HG03135 (cell line): Measurements from ENCODE around the gene CHL1.

Source experiments
- ATAC-seq: cut with Tn5 transposase; IDR thresholded peaks from one replicate; pipeline ENCODE4 v1.9.1; 2021; ENCODE audit warnings: mild to moderate bottlenecking, moderate library complexity; ENCODE audit not compliant: unreplicated experiment

CHL1 gene

DNA sequence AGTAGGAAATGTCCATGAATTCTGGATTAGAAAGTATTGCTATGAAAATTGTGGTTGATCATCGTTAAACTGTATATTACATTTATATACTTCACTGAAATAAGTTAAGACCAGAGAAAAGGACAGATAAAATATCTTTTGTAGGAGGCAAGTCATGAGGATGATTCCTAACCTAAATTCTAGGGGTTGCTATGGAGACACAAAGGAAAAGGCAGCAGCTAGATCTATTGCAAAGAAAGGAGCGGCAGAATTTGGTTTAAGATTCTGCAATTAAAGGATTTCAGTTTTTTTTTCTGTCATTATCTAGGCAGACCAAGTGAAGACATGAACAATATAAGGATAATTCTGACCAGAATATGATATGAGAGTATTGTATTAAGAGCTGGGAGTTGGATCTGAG is 136.1 kb downstream of the CHL1 start:
- no peak for ATAC-seq

DNA sequence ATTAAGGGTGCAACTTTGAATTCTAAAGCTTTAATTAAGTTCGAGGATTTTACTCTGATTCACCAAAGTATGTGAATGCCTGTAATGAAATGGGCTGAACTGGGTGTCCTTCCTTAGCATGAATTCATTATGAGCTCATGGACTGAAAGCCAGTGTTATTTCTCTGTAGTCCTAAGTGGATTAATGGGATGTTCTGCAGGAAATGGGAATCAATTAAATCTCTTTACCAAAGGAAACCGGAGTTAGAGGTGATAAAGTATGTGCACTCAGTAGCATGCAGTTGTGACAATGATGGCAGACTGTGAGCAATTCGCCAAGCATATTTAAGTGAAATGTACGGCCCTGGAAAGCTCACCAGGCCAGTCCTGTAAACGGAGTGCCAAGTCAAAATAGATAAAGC is 138.7 kb downstream of the CHL1 start:
- ATAC-seq, result no peak

DNA sequence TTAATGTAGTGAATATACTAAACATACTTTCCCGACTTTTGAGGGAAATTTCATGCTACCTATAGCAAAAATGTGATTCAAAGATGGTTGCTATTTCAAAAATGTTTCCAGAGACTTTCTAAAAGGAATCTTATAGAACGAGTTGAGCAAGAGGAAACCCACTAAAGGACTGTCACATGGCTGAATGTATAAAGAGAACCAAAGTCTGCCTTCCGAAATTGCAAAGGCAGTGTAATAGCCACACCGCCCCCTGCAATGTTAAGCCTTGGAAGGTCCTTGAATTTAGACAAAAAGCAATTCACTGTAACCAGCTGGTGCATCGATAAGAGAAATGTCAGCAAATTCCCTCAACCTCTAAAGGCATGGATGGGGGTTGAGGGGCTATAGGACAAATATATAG is 142.8 kb downstream of the CHL1 start:
- ATAC-seq, result no peak

- no peak for ATAC-seq
Observed at GRCh38 chr3:341998-342397, 145.4 kb downstream of the CHL1 start.

DNA sequence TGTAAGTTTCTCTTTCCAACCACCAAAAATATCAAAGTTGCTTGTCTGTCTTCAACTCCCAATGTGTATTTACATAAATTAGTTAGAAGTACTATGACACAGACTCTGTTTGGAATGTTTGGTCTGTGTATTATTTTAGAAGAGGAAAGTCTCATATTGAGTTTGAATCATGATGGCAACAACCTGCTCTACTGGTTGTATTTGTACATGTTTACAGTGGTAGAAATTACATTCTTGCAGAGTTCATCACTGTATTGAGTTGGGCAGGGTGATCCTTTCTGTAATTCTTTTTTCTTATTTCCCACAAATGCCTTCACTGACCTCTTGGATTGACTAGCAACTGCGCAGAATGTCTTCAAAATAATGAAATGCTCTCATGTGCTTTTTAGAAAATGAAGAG is 149.6 kb downstream of the CHL1 start:
- ATAC-seq, result no peak

- ATAC-seq, result no peak
Observed at GRCh38 chr3:347581-347980, 151.0 kb downstream of the CHL1 start.

DNA sequence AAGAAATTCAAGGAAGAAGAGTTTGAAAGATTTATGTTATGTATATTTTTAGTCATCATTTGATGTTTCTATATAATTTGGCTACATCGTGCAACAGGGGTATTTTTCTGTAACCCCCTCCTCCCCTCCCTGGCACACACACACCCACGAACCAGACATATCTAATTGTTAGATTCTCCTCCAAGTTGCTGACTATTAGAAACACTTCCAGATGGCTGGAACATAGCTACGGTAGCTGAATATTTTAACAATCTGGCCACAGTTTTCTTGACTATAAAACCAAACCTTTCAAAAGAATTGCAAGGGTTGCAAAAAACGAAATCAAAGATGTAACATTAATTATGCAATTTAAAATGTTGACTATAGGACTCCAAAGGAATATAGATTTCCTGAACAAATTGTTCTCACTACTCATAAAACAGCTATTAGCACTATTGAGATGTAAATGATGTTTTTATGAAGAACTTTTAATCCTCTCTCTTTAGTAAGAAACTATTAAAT is 154.4 kb downstream of the CHL1 start:
- ATAC-seq, result no peak

DNA sequence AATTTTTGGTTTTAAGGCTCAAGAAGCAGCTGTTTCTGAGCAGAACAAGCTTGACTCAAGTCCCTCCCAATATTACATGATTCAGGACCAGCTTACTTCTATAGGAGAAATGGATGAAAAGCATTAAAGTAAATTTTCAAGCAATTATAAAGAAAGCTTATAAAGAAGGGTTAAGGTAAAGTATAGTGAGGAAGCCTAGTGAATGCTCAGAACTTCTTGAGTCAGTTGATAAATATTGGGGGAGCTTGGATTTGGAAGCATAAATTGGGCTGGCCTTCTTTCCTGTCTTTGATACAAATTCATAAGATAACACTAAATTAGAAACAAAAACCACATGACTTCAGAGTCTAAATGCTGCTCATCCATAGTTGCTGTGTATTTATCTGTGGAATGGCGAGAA is 156.0 kb downstream of the CHL1 start:
- ATAC-seq, result no peak

GRCh38 chr3:353191-353739 is 156.7 kb downstream of the CHL1 start:
- no peak for ATAC-seq

DNA sequence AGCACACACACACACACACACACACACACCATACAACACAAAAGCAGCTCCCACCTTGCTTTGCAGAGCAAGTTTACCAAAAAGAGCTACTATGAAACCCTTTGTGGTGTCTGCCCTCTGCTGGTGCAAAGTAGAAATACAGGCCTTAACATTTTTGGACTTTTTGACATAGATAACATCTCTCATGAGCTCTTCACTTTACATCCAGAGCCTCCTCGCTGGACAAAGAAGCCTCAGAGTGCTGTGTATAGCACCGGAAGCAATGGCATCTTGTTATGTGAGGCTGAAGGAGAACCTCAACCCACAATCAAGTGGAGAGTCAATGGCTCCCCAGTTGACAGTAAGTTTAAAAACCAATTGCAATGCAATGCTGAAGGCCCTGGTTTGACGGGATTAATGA is 157.9 kb downstream of the CHL1 start:
- peak; percentile 57 for ATAC-seq

DNA sequence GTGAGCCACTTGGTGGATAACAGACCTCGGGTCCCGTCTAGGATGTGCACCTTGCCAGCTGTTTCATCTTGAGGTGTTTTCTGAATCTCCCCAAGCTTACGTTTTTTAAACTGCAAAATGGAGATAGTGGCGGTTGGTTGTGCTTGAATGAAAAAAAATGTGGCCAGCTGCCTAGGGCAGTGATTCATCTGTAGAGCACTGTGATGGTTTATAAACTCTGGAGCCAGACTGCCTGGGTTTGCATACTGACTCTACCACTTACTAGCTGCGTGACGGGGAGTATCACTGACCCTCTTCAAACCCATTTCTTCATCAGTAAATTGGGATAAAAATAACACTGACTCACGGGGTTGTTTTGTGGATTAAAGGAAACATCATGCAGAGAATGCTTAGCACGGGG is 159.1 kb downstream of the CHL1 start:
- ATAC-seq, result peak; percentile 34

DNA sequence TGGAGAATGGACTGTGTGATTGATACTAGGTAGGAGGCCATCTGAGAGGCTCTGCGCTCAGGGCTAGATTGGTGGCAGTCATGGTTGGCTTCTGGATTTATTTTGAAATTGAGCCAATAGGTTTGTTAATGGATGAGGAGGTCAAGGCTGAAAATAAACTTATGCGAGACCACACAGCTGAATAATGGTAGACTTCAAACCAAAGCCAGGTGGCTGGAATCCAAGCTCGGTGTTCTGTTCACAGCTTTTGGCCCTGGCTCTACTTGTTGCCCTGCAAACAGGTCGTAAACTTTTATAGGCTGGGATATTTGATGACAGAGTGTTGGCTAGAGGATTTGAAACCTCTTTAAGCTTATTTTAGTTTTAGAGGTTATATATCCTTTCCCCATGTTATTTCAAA is 160.4 kb downstream of the CHL1 start:
- no peak for ATAC-seq

GRCh38 chr3:359672-360071 is 163.1 kb downstream of the CHL1 start:
- peak; percentile 72 for ATAC-seq

- no peak for ATAC-seq
Observed at GRCh38 chr3:362681-363338, 166.2 kb downstream of the CHL1 start.

GRCh38 chr3:364287-364686 is 167.7 kb downstream of the CHL1 start:
- ATAC-seq, result no peak

DNA sequence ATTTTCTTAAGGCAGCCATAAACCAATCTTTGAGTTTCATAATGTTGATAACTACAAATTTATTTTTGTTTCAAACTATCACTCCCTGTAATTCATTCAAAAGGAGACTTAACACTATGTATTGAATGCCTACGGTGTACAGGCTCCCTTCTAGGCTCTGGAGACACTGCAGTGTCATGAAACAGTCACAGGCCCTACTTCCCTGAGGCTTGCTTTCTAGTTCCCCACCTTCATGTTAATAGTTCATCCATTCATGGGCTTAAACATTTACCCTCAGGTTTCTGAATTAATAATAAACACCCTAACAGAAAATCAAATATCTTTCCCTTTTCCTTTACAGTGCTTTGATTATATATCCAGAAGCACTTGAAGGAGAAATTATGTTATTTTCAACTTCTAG is 168.7 kb downstream of the CHL1 start:
- peak; percentile 70 for ATAC-seq

- ATAC-seq, result peak; percentile 77
Observed at GRCh38 chr3:366253-366652, 169.7 kb downstream of the CHL1 start.

DNA sequence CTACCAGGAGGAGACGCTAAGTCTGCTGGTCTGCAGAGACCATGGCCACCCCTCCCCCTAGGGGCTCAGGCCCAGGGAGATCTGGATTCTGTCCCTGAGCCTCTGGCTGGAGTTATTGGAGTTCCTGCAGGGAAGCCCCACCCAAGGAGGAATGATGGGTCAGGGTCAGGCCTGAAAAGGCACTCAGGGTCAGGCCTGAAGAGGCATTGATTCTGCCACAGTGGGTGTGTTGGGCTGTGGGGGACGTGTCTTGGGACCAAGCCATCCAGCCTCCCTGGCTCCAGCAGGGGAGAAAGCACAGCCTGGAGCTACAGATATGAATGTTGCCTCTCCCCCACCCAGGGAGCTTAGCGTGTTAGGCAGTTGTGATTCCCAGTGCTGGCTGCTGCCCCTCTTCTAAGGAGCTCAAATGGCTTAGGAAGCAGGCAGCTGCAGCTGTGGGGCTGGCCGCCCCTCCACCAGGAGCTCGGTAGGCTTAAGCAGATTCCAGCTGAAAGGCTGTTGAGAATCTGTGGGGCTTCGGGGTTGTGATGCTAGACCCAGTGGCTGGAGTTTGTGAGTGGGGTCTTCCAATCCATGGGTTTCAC is 176.7 kb downstream of the CHL1 start:
- ATAC-seq, result no peak

DNA sequence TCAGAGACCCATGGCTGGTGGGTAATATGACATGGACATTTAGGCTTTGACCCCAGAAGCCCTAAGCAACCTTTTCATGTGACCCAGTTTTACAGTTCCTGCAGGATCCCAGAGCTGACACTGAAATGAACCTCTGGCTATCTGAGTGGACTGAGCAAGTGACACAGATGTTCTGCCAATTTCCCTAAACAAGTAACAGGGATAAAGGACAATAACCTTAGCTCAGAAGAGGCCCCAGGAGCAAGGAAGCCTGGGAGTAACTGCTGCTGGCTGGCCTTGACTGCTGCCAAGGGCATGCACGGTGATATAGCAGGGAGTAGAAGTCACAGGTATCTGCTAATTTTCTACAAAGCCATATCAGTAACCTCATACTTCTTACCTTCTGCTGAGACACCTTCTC is 177.9 kb downstream of the CHL1 start:
- no peak for ATAC-seq

DNA sequence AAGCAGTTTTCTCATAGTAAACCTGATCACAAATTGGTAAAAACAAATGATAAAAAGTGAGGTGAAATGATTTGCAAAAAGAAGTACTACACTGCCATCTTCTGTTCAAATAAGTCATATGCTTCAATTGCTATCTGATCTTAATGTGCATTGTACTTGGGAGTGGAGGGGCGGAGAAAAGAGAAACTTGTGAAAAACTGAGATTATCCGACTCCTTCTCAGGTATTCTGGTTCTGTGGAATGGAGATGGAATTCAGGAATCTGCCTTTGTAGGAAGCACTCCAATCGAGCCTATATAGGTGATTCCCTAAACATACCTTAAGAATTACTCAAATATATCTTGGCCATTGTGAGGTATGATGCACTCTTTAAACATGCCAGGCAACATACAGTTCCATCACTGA is 180.6 kb downstream of the CHL1 start:
- ATAC-seq, result peak; percentile 53

GRCh38 chr3:380801-381200 is 184.2 kb downstream of the CHL1 start:
- no peak for ATAC-seq

- no peak for ATAC-seq
Observed at GRCh38 chr3:385151-385550, 188.6 kb downstream of the CHL1 start.

GRCh38 chr3:394775-395174 is 198.2 kb downstream of the CHL1 start:
- no peak for ATAC-seq
